ENCODE results near the gene SULT1A1. TPM values are rescaled to one million over a fixed set of nuclear protein-coding genes. Genes with fewer than 3 reads are reported as not detected.
A peak's percentile ranks its signal among the peaks of the same experiment; 100 is the strongest.

SULT1A1 gene
- total and polyA plus RNA-seq, 2 of the 13 experiments (the other 11 are each of a cell fraction or from before 2014, with no cell fraction given): 114 to 147 TPM

DNA sequence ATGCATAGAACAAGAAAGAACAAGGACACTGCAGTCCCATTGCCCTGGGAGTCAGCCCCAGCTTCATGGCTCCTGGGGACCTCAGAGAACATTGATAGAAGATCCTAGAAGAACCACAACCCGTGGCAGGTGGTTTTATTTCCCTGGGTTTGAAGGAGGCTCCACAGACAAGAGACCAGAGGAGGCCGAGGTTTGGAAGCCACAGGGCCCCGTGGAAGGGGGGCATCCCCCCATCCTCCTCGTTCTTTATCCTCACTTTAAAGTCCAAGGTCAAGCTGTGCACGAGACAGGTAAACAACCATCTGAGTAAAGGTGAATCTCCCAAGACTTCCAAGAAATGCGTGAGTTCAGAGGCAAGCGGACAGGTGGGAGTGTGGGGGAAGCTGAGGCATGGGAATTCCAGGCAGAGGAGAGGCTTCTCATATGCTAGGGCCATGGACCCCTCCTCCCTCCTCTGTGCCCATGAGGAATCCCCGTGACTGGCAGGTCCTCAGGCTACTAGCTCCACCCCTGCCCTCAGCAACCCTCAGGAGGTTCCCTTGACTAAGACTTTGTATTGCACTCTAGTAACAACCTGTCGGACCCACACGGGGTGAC lies 849 bp upstream of the SULT1A1 start:
- Histone ChIP-seq H4K20me1 (ENCODE audit: insufficient read depth, low read length) (no peaks in the 10 kb centered on the region), H3K4me2 (ENCODE audit: low read depth, low read length) (peak overlapping the region; percentile 99), H3K27ac (ENCODE audit: extremely low read length, insufficient read depth, low read length) (peak overlapping the region; percentile 47), H3K36me3 (replicated peaks in 1 of 2; ENCODE audit: control insufficient read depth in 1 of 2, insufficient read depth in 2 of 2, low read length in 2 of 2) (peaks cover 0 to 17% of the 10 kb centered on the region in 2 experiments; a peak in 3 of 5 replicates), H3K4me3 (replicated peaks in 1 of 3; ENCODE audit: insufficient read depth in 1 of 3, low read depth in 2 of 3, low read length in 3 of 3) (peak overlapping the region; percentile 66 to 90 (median 70)), H3K27me3 (ENCODE audit: control insufficient read depth in 1 of 2, insufficient read depth in 2 of 2, low read length in 2 of 2) (no peaks in the 10 kb centered on the region), H2AFZ (ENCODE audit: low read length) (peak overlapping the region; percentile 17), H3K4me1 (ENCODE audit: insufficient read depth, low read length) (peaks cover 39% of the 10 kb centered on the region), H3K79me2 (ENCODE audit: insufficient read depth, low read length) (peaks cover 12% of the 10 kb centered on the region), H3K9ac (ENCODE audit: insufficient read depth, low read depth, low read length) (peak overlapping the region; percentile 77), H3K9me3 (ENCODE audit: low read length) (no peaks in the 10 kb centered on the region)
- ChIA-PET CTCF (ENCODE audit: low intra/inter-chr PET ratio, low total read pairs) (no interaction called here), POLR2A (interaction anchor here (0.6 to 3.1 kb wide), 16 partner anchors 8 to 286 kb away, joined by 3 to 175 read pairs (median 5); partner anchors contain the start of genes NUPR1, SULT1A2 and TUFM)
- FAIRE-seq: no peak
- no peak for DNase-seq (ENCODE audit: low spot score)
- intact Hi-C loops (cut with micrococcal nuclease; ENCODE audit: unreplicated experiment) (loop anchor here (10.0 kb wide), 1 partner anchor 66 kb away; no protein-coding TSS in a partner anchor), in situ Hi-C loops (cut with HindIII; ENCODE audit: extremely low pct_ligation_motif_present, low pct_unique_long_range_greater_than_20kb) (no loop called here)
- BruUV-seq (replicated peaks): no TSS peak
- 6% methylated on average over 10 of the region's 10 CpGs for WGBS (ENCODE audit: low lambda C conversion rate)
- ATAC-seq: no peak
- TF ChIP-seq, protein P1, sequence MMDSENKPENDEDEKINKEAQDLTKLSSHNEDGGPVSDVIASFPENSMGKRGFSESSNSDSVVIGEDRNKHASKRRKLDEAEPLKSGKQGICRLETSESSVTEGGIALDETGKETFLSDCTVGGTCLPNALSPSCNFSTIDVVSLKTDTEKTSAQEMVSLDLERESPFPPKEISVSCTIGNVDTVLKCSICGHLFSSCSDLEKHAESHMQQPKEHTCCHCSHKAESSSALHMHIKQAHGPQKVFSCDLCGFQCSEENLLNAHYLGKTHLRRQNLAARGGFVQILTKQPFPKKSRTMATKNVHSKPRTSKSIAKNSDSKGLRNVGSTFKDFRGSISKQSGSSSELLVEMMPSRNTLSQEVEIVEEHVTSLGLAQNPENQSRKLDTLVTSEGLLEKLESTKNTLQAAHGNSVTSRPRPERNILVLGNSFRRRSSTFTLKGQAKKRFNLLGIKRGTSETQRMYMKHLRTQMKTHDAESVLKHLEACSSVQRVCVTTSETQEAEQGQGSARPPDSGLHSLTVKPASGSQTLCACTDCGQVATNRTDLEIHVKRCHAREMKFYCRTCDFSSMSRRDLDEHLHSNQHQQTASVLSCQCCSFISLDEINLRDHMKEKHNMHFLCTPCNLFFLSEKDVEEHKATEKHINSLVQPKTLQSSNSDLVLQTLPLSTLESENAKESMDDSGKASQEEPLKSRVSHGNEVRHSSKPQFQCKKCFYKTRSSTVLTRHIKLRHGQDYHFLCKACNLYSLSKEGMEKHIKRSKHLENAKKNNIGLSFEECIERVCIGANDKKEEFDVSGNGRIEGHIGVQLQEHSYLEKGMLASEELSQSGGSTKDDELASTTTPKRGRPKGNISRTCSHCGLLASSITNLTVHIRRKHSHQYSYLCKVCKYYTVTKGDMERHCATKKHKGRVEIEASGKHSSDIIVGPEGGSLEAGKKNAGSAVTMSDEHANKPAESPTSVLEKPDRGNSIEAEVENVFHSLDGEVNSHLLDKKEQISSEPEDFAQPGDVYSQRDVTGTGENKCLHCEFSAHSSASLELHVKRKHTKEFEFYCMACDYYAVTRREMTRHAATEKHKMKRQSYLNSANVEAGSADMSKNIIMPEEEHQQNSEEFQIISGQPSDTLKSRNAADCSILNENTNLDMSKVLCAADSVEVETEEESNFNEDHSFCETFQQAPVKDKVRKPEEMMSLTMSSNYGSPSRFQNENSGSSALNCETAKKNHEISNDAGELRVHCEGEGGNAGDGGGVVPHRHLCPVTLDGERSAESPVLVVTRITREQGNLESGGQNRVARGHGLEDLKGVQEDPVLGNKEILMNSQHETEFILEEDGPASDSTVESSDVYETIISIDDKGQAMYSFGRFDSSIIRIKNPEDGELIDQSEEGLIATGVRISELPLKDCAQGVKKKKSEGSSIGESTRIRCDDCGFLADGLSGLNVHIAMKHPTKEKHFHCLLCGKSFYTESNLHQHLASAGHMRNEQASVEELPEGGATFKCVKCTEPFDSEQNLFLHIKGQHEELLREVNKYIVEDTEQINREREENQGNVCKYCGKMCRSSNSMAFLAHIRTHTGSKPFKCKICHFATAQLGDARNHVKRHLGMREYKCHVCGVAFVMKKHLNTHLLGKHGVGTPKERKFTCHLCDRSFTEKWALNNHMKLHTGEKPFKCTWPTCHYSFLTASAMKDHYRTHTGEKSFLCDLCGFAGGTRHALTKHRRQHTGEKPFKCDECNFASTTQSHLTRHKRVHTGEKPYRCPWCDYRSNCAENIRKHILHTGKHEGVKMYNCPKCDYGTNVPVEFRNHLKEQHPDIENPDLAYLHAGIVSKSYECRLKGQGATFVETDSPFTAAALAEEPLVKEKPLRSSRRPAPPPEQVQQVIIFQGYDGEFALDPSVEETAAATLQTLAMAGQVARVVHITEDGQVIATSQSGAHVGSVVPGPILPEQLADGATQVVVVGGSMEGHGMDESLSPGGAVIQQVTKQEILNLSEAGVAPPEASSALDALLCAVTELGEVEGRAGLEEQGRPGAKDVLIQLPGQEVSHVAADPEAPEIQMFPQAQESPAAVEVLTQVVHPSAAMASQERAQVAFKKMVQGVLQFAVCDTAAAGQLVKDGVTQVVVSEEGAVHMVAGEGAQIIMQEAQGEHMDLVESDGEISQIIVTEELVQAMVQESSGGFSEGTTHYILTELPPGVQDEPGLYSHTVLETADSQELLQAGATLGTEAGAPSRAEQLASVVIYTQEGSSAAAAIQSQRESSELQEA (CRISPR knock-in tag; IDR thresholded peaks at IDR 0.05; ENCODE audit: not compliant biosample characterization): no peak
- TF ChIP-seq ZNF382 (CRISPR knock-in tag; IDR thresholded peaks at IDR 0.05; ENCODE audit: borderline replicate concordance) (no peak), CCAR2 (optimal IDR thresholded peaks at IDR 0.05; ENCODE audit: low read depth, low read length) (no peak), NFYC (CRISPR knock-in tag; IDR thresholded peaks at IDR 0.05) (no peak), ZNF660 (CRISPR knock-in tag; IDR thresholded peaks at IDR 0.05; ENCODE audit: borderline replicate concordance, low read depth) (no peak), ZKSCAN5 (CRISPR knock-in tag; IDR thresholded peaks at IDR 0.05) (no peak)
- TF ChIP-seq, protein P2, sequence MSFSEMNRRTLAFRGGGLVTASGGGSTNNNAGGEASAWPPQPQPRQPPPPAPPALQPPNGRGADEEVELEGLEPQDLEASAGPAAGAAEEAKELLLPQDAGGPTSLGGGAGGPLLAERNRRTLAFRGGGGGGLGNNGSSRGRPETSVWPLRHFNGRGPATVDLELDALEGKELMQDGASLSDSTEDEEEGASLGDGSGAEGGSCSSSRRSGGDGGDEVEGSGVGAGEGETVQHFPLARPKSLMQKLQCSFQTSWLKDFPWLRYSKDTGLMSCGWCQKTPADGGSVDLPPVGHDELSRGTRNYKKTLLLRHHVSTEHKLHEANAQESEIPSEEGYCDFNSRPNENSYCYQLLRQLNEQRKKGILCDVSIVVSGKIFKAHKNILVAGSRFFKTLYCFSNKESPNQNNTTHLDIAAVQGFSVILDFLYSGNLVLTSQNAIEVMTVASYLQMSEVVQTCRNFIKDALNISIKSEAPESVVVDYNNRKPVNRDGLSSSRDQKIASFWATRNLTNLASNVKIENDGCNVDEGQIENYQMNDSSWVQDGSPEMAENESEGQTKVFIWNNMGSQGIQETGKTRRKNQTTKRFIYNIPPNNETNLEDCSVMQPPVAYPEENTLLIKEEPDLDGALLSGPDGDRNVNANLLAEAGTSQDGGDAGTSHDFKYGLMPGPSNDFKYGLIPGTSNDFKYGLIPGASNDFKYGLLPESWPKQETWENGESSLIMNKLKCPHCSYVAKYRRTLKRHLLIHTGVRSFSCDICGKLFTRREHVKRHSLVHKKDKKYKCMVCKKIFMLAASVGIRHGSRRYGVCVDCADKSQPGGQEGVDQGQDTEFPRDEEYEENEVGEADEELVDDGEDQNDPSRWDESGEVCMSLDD (CRISPR knock-in tag; IDR thresholded peaks at IDR 0.05; ENCODE audit: borderline replicate concordance): no peak
